CD4-positive, alpha-beta memory T cell (primary cell): ENCODE data around the gene RHOBTB1. TPM values are rescaled to one million over a fixed set of nuclear protein-coding genes. Genes with fewer than 3 reads are reported as not detected.

ENCODE experiments used
- CTCF ChIA-PET: fragments of 350-600 bp; sonication (Branson Sonifier 250); formaldehyde crosslinking; loops from one replicate; lab custom pipeline; 2021; ENCODE audit warnings: inconsistent platforms; ENCODE audit not compliant: partially characterized antibody; lab: Charles Lee
- POLR2A ChIA-PET: fragments of 350-600 bp; sonication (Branson Sonifier 250); formaldehyde crosslinking; loops from one replicate; lab custom pipeline; 2021; ENCODE audit not compliant: partially characterized antibody; lab: Charles Lee
- DNase-seq, 5 donors: peaks; one replicate each; pipeline versions ENCODE4 v3.0.0 to v3.0.0-alpha.2; 2020 to 2022; ENCODE audit warnings: mixed read lengths in 1 of 5
- H3K27ac ChIP-seq: one replicate; pipeline ENCODE4 v1.7.0; 2013; ENCODE audit warnings: low read depth, low read length
- H3K27me3 ChIP-seq: 2 replicates; pipeline ENCODE4 v1.7.0; 2013; ENCODE audit warnings: mild to moderate bottlenecking, low read length, moderate library complexity; ENCODE audit not compliant: insufficient read depth
- H3K36me3 ChIP-seq: 2 replicates; pipeline ENCODE4 v1.7.0; 2013; ENCODE audit warnings: mild to moderate bottlenecking, low read length, moderate library complexity; ENCODE audit not compliant: insufficient read depth
- H3K4me1 ChIP-seq: 2 replicates; pipeline ENCODE4 v1.7.0; 2013; ENCODE audit warnings: mild to moderate bottlenecking, low read length, moderate library complexity; ENCODE audit not compliant: insufficient read depth
- H3K4me3 ChIP-seq, 2 donors: one replicate each; pipeline ENCODE4 v1.7.0; 2013; ENCODE audit warnings: low read length in 2 of 2, mild to moderate bottlenecking in 1 of 2
- H3K9me3 ChIP-seq, 2 donors: one replicate each; pipeline ENCODE4 v1.7.0; 2013; ENCODE audit warnings: low read length in 2 of 2, control low read depth in 1 of 2; ENCODE audit not compliant: control insufficient read depth in 1 of 2
- H3K27ac Mint-ChIP-seq, 7 donors: one replicate each; pipeline ENCODE4 v1.8.0; 2020 to 2021; ENCODE audit warnings: mixed read lengths in 7 of 7, mild to moderate bottlenecking in 6 of 7, inconsistent platforms in 3 of 7, moderate library complexity in 3 of 7
- H3K27me3 Mint-ChIP-seq, 2 donors: one replicate each; pipeline ENCODE4 v1.8.0; 2020 to 2021; ENCODE audit warnings: mixed read lengths in 2 of 2
- H3K36me3 Mint-ChIP-seq, 2 donors: one replicate each; pipeline ENCODE4 v1.8.0; 2020 to 2021; ENCODE audit warnings: mixed read lengths in 2 of 2, inconsistent platforms in 1 of 2, mild to moderate bottlenecking in 1 of 2
- H3K4me1 Mint-ChIP-seq, 4 donors: one replicate each; pipeline ENCODE4 v1.8.0; 2020 to 2021; ENCODE audit warnings: mixed read lengths in 4 of 4, mild to moderate bottlenecking in 1 of 4
- H3K4me3 Mint-ChIP-seq, 8 donors: one replicate each; pipeline ENCODE4 v1.8.0; 2020 to 2021; ENCODE audit warnings: mixed read lengths in 8 of 8, mild to moderate bottlenecking in 7 of 8, moderate library complexity in 6 of 8, inconsistent platforms in 3 of 8
- H3K9me3 Mint-ChIP-seq, 8 donors: one replicate each; pipeline ENCODE4 v1.8.0; 2020 to 2021; ENCODE audit warnings: mixed read lengths in 8 of 8, mild to moderate bottlenecking in 5 of 8, inconsistent platforms in 3 of 8, moderate library complexity in 1 of 8
- intact Hi-C: fragments of 100-400 bp; cut with micrococcal nuclease; formaldehyde crosslinking; loops from one replicate; pipeline ENCODE4 v1.15.1; 2023
- polyA plus RNA-seq, 2 donors: library from polyadenylated mRNA; unstranded; fragments of 300-500 nt; fragmentation: Illumina TruSeq; gene quantifications; one replicate each; pipeline ENCODE4 v1.2.3, GENCODE V29; 2021
- total RNA-seq, 2 experiments: library from RNA; stranded (reverse); gene quantifications; one replicate each; pipeline ENCODE4 v1.2.3, GENCODE V29; 2021

RHOBTB1 gene
- total and polyA plus RNA-seq, 4 experiments from 2014 or later, result 0.25 TPM; not detected in 3

DNA sequence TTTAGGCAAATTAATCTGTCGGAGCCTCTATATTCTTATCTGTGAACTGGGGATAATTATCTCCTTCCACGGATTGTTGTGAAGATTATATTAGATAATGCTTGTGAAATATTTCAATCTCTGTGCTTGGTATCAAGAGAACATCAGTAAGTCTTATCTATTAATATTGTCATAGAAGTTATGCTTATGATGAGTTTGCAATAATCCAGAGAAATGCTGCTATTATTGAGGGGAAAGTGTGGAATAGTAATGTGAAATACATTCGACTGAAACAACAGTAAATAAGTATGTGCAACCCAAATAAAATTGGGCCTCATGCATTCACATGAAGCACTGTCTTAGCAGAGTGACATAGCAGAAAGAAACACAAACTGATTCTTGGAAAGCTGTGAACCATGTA is 13.7 kb downstream of the RHOBTB1 start:
- ChIA-PET CTCF (no interaction called here), POLR2A (no interaction called here)
- Histone ChIP-seq H3K4me3 (no peak overlapping the region), H3K36me3 (no peaks in the 10 kb centered on the region), H3K9me3 (no peaks in the 10 kb centered on the region), H3K4me1 (no peaks in the 10 kb centered on the region), H3K27ac (no peak overlapping the region), H3K27me3 (no peaks in the 10 kb centered on the region)
- Mint-ChIP-seq H3K9me3 (peaks cover 0 to 7% (median 2%) of the 10 kb centered on the region in 8 donors), H3K36me3 (no peaks in the 10 kb centered on the region), H3K4me1 (no peaks in the 10 kb centered on the region), H3K27me3 (peaks cover 2 to 8% of the 10 kb centered on the region in 2 donors), H3K27ac (no peak overlapping the region), H3K4me3 (no peak overlapping the region)
- no peak for DNase-seq
- intact Hi-C loops, result no loop called here

DNA sequence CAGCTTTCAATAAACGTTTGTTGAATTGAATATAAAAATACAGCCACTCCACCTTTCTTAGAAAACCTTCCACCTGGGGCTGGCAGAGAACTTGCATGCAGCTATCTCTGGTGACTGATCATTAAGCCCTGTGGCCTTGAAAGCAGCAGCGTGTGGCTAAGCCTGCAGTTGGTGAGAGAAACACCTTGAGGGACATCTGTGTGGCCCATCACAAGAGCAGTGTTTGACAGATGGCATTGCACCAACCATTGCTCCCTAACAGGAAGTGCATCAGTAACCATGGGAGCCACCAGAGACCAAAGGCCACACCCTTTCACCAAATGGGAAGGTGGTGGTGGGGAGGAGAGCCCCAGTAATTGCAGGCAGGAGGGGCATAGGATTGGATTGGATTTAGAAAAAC is 22.4 kb downstream of the RHOBTB1 start:
- Histone ChIP-seq H3K27me3 (no peaks in the 10 kb centered on the region), H3K36me3 (no peaks in the 10 kb centered on the region), H3K27ac (no peak overlapping the region), H3K4me3 (no peak overlapping the region), H3K4me1 (no peaks in the 10 kb centered on the region), H3K9me3 (no peaks in the 10 kb centered on the region)
- H3K36me3 Mint-ChIP-seq, result no peaks in the 10 kb centered on the region
- no peak overlapping the region for H3K27ac Mint-ChIP-seq
- no peaks in the 10 kb centered on the region for H3K4me1 Mint-ChIP-seq
- ChIA-PET POLR2A (no interaction called here), CTCF (no interaction called here)
- intact Hi-C loops, result no loop called here
- no peak overlapping the region for H3K4me3 Mint-ChIP-seq
- DNase-seq, result no peak
- H3K27me3 Mint-ChIP-seq, result peaks cover 6 to 8% of the 10 kb centered on the region in 2 donors
- peaks cover 0 to 7% (median under 1%) of the 10 kb centered on the region in 8 donors for H3K9me3 Mint-ChIP-seq

DNA sequence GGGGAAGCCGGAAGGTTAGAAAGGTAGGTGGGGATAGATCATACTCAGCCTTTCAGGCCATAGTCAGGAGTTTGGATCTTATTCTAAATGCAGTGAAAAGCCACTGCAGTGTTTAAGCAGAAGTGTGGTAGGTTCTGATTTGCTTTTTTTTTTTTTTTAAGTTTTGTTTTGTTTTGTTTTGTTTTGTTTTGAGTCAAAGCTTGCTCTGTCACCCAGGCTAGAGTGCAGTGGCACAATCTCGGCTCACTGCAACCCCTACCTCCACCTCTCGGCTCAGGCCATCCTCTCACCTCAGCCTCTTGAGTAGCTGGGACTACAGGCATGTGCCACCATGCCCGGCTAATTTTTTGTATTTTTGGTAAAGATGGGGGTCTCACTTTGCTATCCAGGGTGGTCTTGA is 23.5 kb downstream of the RHOBTB1 start:
- H3K4me3 Mint-ChIP-seq, result no peak overlapping the region
- peaks cover 0 to 7% (median under 1%) of the 10 kb centered on the region in 8 donors for H3K9me3 Mint-ChIP-seq
- Histone ChIP-seq H3K9me3 (no peaks in the 10 kb centered on the region), H3K27me3 (no peaks in the 10 kb centered on the region), H3K36me3 (no peaks in the 10 kb centered on the region), H3K4me3 (no peak overlapping the region), H3K4me1 (no peaks in the 10 kb centered on the region), H3K27ac (no peak overlapping the region)
- intact Hi-C loops, result no loop called here
- DNase-seq, result no peak
- ChIA-PET POLR2A (no interaction called here), CTCF (interaction anchor here (0.7 kb wide), 1 partner anchor 899 kb away, joined by 3 read pairs; no protein-coding TSS in a partner anchor)
- no peak overlapping the region for H3K27ac Mint-ChIP-seq
- H3K4me1 Mint-ChIP-seq, result no peaks in the 10 kb centered on the region
- H3K27me3 Mint-ChIP-seq, result peaks cover 6 to 8% of the 10 kb centered on the region in 2 donors
- no peaks in the 10 kb centered on the region for H3K36me3 Mint-ChIP-seq

DNA sequence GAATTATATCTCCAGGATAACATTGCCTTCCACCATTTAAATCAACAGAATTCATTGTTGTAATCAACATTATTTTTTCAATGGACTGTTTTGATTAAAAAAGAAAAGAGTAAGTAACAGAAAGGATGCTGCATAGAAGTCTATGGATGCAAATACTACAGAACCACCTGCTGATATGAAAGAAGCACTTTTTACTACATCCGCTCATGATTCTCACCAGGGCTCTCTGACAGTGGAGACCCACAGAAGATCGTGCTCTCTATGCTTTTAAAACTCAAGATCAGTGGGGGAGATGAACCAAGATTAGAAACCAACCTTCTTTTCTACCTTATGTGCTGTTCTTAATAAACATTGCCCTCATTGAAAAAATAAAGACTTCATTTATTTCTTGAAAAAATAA is 24.4 kb downstream of the RHOBTB1 start:
- no peaks in the 10 kb centered on the region for H3K36me3 ChIP-seq
- ChIA-PET POLR2A (no interaction called here), CTCF (interaction anchor here (0.6 kb wide), 1 partner anchor 42 kb away, joined by 4 read pairs; no protein-coding TSS in a partner anchor)
- H3K27me3 Mint-ChIP-seq, result peaks cover 6 to 10% of the 10 kb centered on the region in 2 donors
- H3K4me3 Mint-ChIP-seq, result no peak overlapping the region
- H3K27ac Mint-ChIP-seq, result no peak overlapping the region
- no peaks in the 10 kb centered on the region for H3K36me3 Mint-ChIP-seq
- H3K27ac ChIP-seq, result no peak overlapping the region
- no peak for DNase-seq
- peaks cover 0 to 7% (median 0%) of the 10 kb centered on the region in 8 donors for H3K9me3 Mint-ChIP-seq
- H3K27me3 ChIP-seq, result no peaks in the 10 kb centered on the region
- H3K4me1 Mint-ChIP-seq, result no peaks in the 10 kb centered on the region
- no peaks in the 10 kb centered on the region for H3K9me3 ChIP-seq
- intact Hi-C loops, result no loop called here
- H3K4me3 ChIP-seq, result no peak overlapping the region
- no peaks in the 10 kb centered on the region for H3K4me1 ChIP-seq

DNA sequence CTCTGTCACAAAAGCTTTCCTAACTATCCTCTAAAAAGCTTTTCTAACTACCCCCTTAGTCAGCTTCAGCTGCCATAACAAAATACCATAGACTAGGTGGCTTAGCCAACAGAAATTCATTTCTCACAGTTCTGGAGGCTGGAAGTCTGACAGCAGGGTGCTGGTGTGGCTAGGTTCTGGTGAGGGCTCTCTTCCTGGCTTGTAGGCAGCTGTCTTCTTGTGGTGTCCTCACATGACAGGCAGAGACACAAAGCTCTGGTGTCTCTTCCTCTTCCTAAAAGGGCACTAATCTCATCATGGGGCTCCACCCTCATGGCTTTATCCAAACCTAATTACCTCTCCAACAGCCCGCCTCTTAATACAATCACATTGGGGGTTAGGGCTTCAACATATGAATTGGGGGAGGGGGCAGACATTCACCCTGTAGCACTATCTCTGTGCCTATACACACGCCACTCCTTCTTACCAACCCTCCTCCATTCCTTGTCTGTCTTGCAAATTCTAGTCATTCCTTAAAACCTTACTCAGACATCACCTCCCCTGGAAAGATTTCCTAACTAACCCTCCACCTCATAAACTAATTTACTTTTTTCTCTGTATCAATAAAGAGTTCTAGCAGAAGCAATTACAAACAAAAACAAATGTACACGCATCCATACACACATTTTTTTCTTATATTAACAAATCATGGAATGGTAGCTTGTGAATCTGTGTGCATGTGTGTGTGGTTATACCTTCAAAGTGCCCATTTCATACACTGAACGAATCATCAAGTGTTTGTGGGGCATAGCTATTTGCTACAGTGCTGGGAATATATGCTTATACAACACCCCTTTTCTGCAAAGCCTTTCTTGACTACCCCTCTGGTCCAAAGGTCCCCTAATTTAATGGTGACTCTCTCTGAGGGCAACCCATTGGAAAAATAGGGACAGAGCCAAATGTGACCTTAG is 26.4 kb downstream of the RHOBTB1 start:
- no peak overlapping the region for H3K27ac ChIP-seq
- H3K36me3 Mint-ChIP-seq, result no peaks in the 10 kb centered on the region

GRCh38 chr10:60916025-60916424 is 28.0 kb downstream of the RHOBTB1 start:
- no peaks in the 10 kb centered on the region for H3K4me1 ChIP-seq
- H3K36me3 ChIP-seq, result no peaks in the 10 kb centered on the region
- no peak overlapping the region for H3K27ac Mint-ChIP-seq
- no peak overlapping the region for H3K4me3 Mint-ChIP-seq
- no peak for DNase-seq
- POLR2A ChIA-PET, result no interaction called here
- H3K36me3 Mint-ChIP-seq, result no peaks in the 10 kb centered on the region
- H3K9me3 Mint-ChIP-seq, result peaks cover 0 to 7% (median under 1%) of the 10 kb centered on the region in 8 donors
- H3K4me1 Mint-ChIP-seq, result peaks cover 4% of the 10 kb centered on the region in 4 donors
- intact Hi-C loops, result no loop called here
- no peak overlapping the region for H3K4me3 ChIP-seq
- peaks cover 10 to 17% of the 10 kb centered on the region in 2 donors for H3K27me3 Mint-ChIP-seq
- H3K9me3 ChIP-seq, result no peaks in the 10 kb centered on the region
- H3K27me3 ChIP-seq, result no peaks in the 10 kb centered on the region
- CTCF ChIA-PET, result no interaction called here
- H3K27ac ChIP-seq, result no peak overlapping the region

More for the DNA sequence above, 26.4 kb downstream of the RHOBTB1 start:
- POLR2A ChIA-PET, result no interaction called here
- no peak for DNase-seq
- Histone ChIP-seq H3K36me3 (no peaks in the 10 kb centered on the region), H3K27me3 (no peaks in the 10 kb centered on the region), H3K4me3 (no peak overlapping the region), H3K4me1 (no peaks in the 10 kb centered on the region), H3K9me3 (no peaks in the 10 kb centered on the region)
- H3K9me3 Mint-ChIP-seq, result peaks cover 0 to 7% (median under 1%) of the 10 kb centered on the region in 8 donors
- H3K27ac Mint-ChIP-seq, result no peak overlapping the region
- peaks cover 5 to 14% of the 10 kb centered on the region in 2 donors for H3K27me3 Mint-ChIP-seq
- CTCF ChIA-PET, result no interaction called here
- intact Hi-C loops, result no loop called here
- H3K4me1 Mint-ChIP-seq, result no peaks in the 10 kb centered on the region
- H3K4me3 Mint-ChIP-seq, result no peak overlapping the region

GRCh38 chr10:60914690-60915141 is 29.3 kb downstream of the RHOBTB1 start:
- Mint-ChIP-seq H3K27ac (no peak overlapping the region), H3K27me3 (peaks cover 12 to 21% of the 10 kb centered on the region in 2 donors), H3K4me1 (peaks cover 10 to 11% (median 11%) of the 10 kb centered on the region in 4 donors), H3K4me3 (no peak overlapping the region), H3K36me3 (no peaks in the 10 kb centered on the region), H3K9me3 (peaks cover 0 to 7% (median under 1%) of the 10 kb centered on the region in 8 donors)
- H3K4me3 ChIP-seq, result no peak overlapping the region
- no peak overlapping the region for H3K27ac ChIP-seq
- intact Hi-C loops, result no loop called here
- ChIA-PET CTCF (no interaction called here), POLR2A (no interaction called here)
- H3K27me3 ChIP-seq, result no peaks in the 10 kb centered on the region
- no peaks in the 10 kb centered on the region for H3K4me1 ChIP-seq
- no peaks in the 10 kb centered on the region for H3K36me3 ChIP-seq
- DNase-seq, result no peak
- no peaks in the 10 kb centered on the region for H3K9me3 ChIP-seq
